ENCODE data around the gene SSU72. TPM values are rescaled to one million over a fixed set of nuclear protein-coding genes. Genes with fewer than 3 reads are reported as not detected.
"Not testable (repeated sequence)": the region's sequence is repeated elsewhere in the genome, so short reads cannot be mapped to it uniquely, and the experiment has no call there.

SSU72 gene
- total RNA-seq, 1 donor from 2014 or later, result 54.0 TPM

- Histone ChIP-seq H3K27me3 (ENCODE audit: control insufficient read depth, insufficient read depth, low read length) (no peaks in the 10 kb centered on the region), H3K36me3 (ENCODE audit: control insufficient read depth, insufficient read depth, low read length) (peaks cover 28% of the 10 kb centered on the region)
Observed at GRCh38 chr1:1561801-1562470, 12.7 kb downstream of the SSU72 start.

DNA sequence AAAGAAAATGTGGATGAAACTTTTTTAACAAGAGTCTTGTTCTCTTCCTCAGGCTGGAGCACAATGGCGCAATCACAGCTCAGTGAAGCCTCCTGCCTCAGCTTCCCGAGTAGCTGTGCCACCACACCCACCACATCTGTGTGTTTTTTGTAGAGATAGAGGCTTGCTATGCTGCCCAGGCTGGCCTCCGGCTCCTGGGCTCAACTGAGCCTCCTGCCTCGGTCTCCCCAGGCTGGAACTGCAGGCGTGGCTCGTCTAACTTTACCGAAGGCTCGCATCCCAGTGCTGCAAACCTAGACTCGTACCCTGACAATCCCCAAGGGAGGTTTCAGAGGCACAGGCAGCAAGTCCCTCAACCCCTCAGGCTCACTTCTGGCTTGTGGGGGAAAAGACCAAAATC, 14.5 kb downstream of the SSU72 start:
- no peak for FAIRE-seq
- Histone ChIP-seq H3K36me3 (ENCODE audit: control insufficient read depth, insufficient read depth, low read length) (peaks cover 25% of the 10 kb centered on the region), H3K27me3 (ENCODE audit: control insufficient read depth, insufficient read depth, low read length) (no peaks in the 10 kb centered on the region), H3K4me3 (ENCODE audit: low read depth, low read length) (no peak overlapping the region)
- TF ChIP-seq CTCF (IDR thresholded peaks at IDR 0.05; ENCODE audit: insufficient read depth, low read length, severe bottlenecking), result no peak
- no peak for DNase-seq (ENCODE audit: low read depth)

More at GRCh38 chr1:1561801-1562470, 12.7 kb downstream of the SSU72 start:
- FAIRE-seq (no peak), DNase-seq (ENCODE audit: low read depth) (no peak)
- no peak overlapping the region for H3K4me3 ChIP-seq (ENCODE audit: low read depth, low read length)
- no peak for TF ChIP-seq CTCF (IDR thresholded peaks at IDR 0.05; ENCODE audit: insufficient read depth, low read length, severe bottlenecking)

GRCh38 chr1:1559066-1559465, 15.6 kb downstream of the SSU72 start:
- DNase-seq (ENCODE audit: low read depth) (no peak), FAIRE-seq (no peak)
- Histone ChIP-seq H3K4me3 (ENCODE audit: low read depth, low read length) (no peak overlapping the region), H3K36me3 (ENCODE audit: control insufficient read depth, insufficient read depth, low read length) (peaks cover 20% of the 10 kb centered on the region), H3K27me3 (ENCODE audit: control insufficient read depth, insufficient read depth, low read length) (no peaks in the 10 kb centered on the region)
- TF ChIP-seq CTCF (IDR thresholded peaks at IDR 0.05; ENCODE audit: insufficient read depth, low read length, severe bottlenecking), result no peak

GRCh38 chr1:1558591-1558990, 16.1 kb downstream of the SSU72 start:
- H3K36me3 ChIP-seq (ENCODE audit: control insufficient read depth, insufficient read depth, low read length), result peaks cover 18% of the 10 kb centered on the region
- FAIRE-seq, result no peak

DNA sequence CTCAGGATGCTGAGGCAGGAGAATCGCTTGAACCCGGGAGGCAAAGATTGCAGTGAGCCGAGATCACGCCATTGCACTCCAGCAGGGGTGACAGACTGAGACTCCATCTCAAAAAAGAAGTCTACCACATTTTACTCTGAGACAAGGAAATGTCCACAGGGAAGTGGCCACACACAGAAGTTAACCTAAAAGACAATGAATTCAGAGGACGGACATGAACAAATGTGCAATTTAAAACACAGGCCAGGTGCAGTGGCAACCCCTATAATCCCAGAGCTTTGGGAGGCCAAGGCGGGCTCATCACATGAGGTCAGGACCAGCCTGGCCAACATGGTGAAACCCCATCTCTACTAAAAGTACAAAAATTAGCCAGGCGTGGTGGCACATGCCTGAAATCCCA, 17.0 kb downstream of the SSU72 start:
- not testable (repeated sequence) for FAIRE-seq; DNase-seq (ENCODE audit: low read depth); H3K27me3 ChIP-seq (ENCODE audit: control insufficient read depth, insufficient read depth, low read length); H3K4me3 ChIP-seq (ENCODE audit: low read depth, low read length)
- H3K36me3 ChIP-seq (ENCODE audit: control insufficient read depth, insufficient read depth, low read length), result peaks cover 16% of the 10 kb centered on the region

More at GRCh38 chr1:1558591-1558990, 16.1 kb downstream of the SSU72 start:
- DNase-seq (ENCODE audit: low read depth), result no peak
- no peak overlapping the region for H3K4me3 ChIP-seq (ENCODE audit: low read depth, low read length)
- H3K27me3 ChIP-seq (ENCODE audit: control insufficient read depth, insufficient read depth, low read length), result no peaks in the 10 kb centered on the region
- no peak for TF ChIP-seq CTCF (IDR thresholded peaks at IDR 0.05; ENCODE audit: insufficient read depth, low read length, severe bottlenecking)

DNA sequence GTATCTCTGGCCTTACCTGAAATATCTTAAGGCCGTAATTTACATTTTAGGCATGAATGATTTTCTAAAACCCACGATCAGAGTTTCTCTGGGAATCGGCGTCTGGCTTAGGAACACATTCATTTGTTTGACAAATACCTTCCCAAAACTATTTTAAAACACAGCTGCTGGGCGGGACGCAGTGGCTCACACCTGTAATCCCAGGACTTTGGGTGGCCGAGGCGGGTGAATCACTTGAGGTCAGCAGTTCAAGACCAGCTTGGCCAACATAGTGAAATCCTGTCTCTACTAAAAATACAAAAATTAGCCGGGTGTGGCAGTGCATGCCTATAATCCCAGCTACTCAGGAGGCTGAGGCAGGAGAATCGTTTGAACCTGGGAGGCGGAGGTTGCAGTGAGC, 17.7 kb downstream of the SSU72 start:
- not testable (repeated sequence) for FAIRE-seq; H3K27me3 ChIP-seq (ENCODE audit: control insufficient read depth, insufficient read depth, low read length); H3K4me3 ChIP-seq (ENCODE audit: low read depth, low read length); DNase-seq (ENCODE audit: low read depth)
- peaks cover 12% of the 10 kb centered on the region for H3K36me3 ChIP-seq (ENCODE audit: control insufficient read depth, insufficient read depth, low read length)

DNA sequence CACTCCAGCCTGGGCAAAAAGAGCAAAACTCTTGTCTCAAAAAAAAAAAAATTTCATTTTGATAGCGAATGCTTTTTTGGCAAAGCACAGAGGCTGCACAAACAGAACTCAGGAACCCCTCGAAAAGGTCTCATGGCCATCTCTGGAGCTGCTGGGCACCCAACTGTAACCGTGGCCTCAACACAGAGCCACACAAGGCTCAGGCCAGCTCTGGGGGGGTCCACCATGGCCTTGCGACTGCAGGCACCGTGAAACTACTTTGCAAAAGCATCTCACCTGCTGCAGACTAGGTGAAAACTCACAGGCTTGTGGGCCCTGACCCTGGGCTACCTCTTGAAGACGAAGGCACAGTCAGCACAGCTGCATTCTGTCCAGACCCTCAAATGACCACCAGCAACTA, 18.2 kb downstream of the SSU72 start:
- H3K27me3 ChIP-seq (ENCODE audit: control insufficient read depth, insufficient read depth, low read length), result no peaks in the 10 kb centered on the region
- DNase-seq (ENCODE audit: low read depth) (no peak), FAIRE-seq (no peak)
- peaks cover 7% of the 10 kb centered on the region for H3K36me3 ChIP-seq (ENCODE audit: control insufficient read depth, insufficient read depth, low read length)
- no peak overlapping the region for H3K4me3 ChIP-seq (ENCODE audit: low read depth, low read length)
- TF ChIP-seq CTCF (IDR thresholded peaks at IDR 0.05; ENCODE audit: insufficient read depth, low read length, severe bottlenecking), result no peak

All from bronchial epithelial cell (primary cell).